T47D (cell line): Measurements from ENCODE around the gene HMGCS1.

Experiments
- DNase-seq, 2 experiments: peaks; one replicate each; pipeline versions ENCODE4 v3.0.0 to v3.0.0-alpha.2; 2011 to 2012; ENCODE audit warnings: low read depth in 1 of 2, low spot score in 1 of 2
- JUND ChIP-seq: IDR thresholded peaks from 2 replicates; pipeline ENCODE4 v1.6.1; 2012; ENCODE audit warnings: low read depth
- in situ Hi-C: cut with HindIII; loops from 2 replicates; pipeline ENCODE4 v1.10.0; 2016; ENCODE audit warnings: low sequenced_read_pairs, low pct_unique_long_range_greater_than_20kb

HMGCS1 gene

DNA sequence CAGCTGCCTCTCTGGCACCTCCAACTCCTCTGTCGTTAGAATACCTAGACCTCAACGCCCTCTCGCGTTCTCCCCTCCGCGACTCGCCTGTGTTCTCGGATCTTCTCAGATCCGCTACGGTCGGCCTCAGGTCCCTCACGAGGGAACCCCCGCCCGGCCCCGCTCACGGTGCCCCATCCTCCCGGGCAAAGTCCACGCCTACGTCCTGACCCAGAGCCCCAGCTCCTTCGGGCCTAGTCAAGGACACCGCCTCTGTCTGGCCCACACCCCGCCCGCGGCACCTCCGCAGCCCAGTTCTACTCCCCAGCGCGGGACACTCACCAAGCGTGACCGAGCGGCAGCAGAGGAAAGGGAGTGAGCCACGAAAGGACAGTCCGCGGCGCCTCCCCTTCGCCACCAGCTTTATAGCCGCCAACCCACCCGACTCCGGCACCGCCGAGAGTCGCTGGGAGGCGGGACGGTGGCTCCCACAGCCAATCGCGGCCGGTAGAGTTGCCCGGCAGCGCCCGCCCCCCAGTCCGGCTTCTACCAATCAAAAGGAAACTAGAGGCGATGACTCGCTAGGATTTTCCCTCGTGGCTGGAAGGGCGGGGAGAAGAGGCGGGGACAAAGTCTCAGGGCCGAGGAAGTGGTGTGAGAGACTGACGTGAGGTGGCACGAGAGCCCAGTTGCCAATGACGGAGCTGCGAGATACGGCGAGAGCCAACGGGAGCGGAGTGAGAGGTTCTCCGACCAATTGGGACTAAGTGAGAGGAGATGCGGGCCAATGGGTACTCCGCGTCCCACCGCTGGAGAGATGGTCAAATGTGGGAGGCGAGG, at the start of gene HMGCS1:
TSS of gene HMGCS1 (minus strand) at position 378 of the 819 bp plus-strand sequence. CDS start 14,447 bp downstream, outside the sequence.
- TF ChIP-seq JUND: no peak
- DNase-seq: peak; percentile 98 to 100
- in situ Hi-C loops: no loop called here

DNA sequence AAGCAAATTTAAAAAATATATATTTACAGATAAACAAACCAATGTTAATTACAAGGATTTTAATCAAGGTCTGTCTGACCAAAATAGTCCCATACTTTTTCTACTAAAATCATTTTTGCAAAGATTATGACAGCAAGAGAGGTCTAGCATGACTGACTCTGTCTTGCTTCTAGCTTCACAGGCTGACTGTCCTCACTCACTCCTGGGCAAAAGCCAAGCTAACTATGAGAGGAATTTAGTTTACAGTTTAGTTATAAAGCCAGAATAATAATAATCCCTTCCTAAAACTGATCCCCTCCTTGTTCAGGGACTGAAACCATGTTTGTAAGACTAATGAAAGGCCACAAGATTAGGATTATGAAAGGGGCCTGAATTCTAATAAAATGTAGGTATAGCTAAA, 45.5 kb upstream of the HMGCS1 start:
- no peak for TF ChIP-seq JUND

DNA sequence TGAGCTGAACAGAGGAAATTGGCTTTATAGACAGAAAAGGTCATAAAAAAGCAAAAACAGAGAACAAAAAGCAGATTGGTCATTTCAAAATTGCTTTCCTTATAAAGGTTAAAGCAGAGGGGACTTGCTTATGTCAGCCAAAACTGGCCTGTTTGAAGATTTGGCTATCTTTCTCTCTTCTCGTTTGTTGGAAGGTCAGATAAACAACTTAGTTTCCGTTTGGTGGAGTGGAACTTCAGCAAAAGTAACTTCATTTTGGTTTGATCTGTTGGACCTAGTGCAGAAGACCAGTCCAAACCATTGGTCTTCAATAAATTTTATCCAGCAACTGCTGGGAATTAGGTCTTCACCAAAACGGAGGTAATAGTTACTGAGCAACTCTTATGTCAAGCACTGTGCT, 45.1 kb upstream of the HMGCS1 start:
- TF ChIP-seq JUND: no peak
- DNase-seq: no peak
- in situ Hi-C loops: no loop called here

More for the DNA sequence above, 45.5 kb upstream of the HMGCS1 start:
- in situ Hi-C loops: no loop called here
- DNase-seq: no peak

DNA sequence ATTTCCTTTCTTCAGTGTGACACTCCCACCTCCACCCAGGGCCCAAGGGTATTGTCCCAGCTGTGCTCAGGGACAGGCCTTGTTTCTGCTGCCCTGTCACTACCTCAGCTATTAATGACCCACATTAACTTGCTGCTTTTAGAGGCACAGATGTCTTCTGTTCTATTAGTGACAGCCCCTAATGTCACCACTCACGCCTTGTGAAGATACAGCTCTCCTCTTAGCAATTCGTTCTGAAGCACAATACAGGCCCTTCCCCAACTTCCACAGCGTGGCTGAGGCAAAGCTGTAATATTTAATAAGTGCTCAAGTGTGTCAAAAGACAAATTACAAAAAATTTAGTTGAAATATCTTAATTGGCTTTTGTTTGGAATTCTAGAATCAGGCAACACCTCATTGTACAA, 44.7 kb upstream of the HMGCS1 start:
- TF ChIP-seq JUND: no peak
- in situ Hi-C loops: no loop called here
- no peak for DNase-seq

DNA sequence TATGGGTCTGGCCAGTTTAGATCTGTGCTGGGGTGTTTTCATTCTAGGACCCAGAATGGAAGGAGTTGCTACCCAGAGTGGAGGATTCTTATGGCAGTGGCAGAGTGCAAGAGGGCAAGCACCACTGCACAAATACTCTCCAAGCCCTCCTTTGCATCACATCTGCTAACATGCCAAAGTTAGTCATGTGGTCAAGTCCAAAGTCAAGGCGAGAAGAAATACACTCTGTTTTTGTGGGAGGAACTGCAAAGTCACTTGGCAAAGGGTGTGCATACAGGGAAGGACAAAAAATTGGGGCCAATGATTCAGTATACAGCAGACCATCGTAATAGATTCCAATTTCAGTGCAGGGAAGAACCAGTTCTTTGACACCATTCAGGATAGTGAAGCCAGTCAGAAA, 43.9 kb upstream of the HMGCS1 start:
- in situ Hi-C loops: no loop called here
- no peak for TF ChIP-seq JUND
- DNase-seq: no peak

DNA sequence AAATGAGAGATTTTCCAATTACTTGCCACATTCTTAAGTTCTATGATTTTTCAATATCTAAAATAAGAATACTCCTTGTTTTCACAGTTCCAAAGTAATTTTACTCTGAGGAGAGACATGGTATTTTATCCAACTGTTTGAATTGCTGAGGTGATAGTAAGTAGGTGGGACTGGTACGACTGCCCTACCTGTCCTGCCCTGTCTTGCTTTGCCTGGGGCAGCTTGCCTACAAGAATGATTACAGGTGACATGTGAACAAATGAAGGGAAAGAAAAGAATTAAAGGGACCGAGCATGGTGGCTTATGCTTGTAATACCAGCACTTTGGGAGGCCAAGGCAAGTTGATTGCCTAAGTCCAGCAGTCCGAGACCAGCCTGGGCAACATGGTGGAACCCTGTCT, 41.6 kb upstream of the HMGCS1 start:
- TF ChIP-seq JUND: no peak
- in situ Hi-C loops: no loop called here
- no peak for DNase-seq

DNA sequence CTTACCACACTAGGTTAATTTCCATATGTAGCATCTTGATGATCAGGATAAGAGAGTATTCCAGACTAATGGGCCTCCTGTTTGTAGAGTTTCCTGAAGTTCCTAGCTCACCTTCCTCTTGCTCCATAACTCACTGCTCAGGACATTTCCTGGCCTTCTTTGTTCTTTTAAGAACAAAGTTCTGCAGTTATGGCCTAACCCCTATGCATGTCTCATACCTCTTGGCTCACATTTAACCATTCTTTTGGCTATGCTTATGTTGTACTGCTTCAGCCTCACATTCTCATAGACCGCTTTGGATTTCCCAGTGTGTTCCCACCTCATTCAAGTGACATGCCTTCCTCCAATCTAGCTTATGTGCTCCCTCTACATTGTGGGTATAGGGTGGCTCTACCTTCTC, 40.5 kb upstream of the HMGCS1 start:
- TF ChIP-seq JUND: no peak
- no peak for DNase-seq
- in situ Hi-C loops: no loop called here

DNA sequence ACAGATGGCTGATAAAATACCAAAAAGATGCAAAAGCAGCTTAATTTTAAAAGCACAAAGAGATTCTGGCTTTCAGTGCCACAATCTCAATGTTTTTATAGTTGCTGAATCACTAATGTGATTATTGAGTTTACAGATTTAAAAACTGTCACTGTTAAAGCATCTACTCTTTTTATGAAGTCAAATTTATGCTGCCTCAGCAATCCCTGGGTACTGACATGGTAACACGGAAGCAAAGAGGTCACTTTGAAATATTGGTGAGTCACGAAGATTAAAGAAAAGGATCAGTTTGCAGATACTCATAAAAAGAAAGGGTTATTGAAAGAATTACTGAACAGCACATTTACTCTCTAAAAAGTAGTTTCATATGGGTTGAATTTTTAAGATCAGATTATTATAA, 39.7 kb upstream of the HMGCS1 start:
- DNase-seq: no peak
- in situ Hi-C loops: no loop called here
- TF ChIP-seq JUND: no peak

DNA sequence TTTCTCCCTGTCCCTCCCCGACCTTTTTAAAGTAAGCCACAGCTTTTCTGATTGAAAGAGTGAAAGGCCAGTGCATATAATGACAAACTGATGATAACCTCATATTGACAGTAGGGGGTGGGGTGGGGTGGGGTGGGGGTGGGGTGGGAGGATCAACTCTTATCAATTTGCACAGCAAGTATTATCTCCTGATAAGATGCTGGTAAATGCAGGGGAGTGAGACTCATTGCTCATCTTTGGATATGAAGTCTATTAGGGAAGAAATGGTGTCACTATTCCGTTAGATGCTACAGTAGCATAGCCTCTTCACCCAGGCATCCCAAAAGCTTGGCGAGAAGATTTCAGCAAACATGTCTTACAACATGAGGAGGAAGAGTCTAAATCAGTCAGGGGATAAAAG, 38.9 kb upstream of the HMGCS1 start:
- TF ChIP-seq JUND: no peak
- no peak for DNase-seq
- in situ Hi-C loops: no loop called here

DNA sequence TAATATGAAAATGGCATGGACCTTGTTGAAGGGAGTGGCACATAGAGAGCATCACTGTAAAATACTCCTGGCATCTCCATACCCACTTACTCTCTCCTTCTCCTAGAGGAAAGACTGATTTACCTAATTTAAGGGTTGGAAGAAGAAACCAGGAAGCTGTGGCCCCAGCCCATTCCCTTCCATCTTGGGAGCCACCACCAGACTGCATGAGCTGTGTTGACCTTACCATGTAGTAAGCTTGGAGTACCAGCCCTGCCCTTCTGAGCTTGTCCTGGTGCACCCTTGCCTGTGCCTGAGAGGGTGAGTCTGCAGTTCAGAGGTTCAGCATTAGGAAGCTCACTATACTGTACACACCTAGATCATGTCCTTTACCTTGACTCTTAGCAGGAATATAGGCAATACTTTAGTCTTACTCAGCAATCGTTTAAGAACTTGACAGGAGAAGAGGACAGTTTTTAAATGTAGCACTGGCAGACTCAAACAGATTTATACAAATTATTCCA, 35.7 kb upstream of the HMGCS1 start:
- no peak for TF ChIP-seq JUND
- in situ Hi-C loops: no loop called here
- DNase-seq: no peak

DNA sequence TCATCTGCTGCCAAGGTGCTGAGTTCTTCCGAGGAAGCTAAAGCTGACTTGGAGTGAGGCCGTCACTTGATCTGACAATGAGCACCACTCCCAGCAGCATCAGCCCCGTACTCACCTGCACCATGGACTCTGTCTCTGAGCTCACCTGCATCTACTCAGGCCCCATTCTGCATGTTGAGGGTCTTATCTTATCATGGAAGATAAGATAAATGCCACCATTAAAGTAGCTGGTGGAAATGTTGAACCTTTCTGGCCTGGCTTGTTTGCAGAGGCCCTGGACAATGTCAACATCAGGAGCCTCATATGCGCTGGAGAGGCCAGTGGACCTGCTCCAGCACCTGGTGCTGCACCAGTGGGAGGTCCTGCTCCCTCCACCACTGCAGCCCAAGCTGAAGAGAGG, 35.0 kb upstream of the HMGCS1 start:
- in situ Hi-C loops: no loop called here

DNA sequence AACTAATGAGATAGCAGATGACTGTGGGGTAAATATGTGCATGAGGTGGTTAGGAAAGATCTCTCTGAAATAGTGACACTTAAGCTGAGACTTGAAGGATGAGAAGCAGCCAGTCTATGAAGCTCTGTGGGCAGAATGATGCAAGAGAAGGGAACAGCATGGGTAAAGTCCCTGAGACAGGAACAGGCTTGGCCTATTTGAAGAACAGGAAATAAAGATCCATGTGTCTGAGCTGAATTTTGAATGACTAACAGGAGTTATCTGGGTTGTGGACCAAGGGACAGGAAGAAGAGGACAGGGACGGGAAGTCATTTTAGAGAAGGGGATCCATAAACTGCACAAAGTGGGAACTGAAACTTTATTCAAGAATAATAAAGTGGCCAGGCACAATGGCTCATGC, 25.6 kb upstream of the HMGCS1 start:
- in situ Hi-C loops: no loop called here
- no peak for TF ChIP-seq JUND
- no peak for DNase-seq

More for the DNA sequence above, 35.0 kb upstream of the HMGCS1 start:
- no peak for TF ChIP-seq JUND
- DNase-seq: no peak

DNA sequence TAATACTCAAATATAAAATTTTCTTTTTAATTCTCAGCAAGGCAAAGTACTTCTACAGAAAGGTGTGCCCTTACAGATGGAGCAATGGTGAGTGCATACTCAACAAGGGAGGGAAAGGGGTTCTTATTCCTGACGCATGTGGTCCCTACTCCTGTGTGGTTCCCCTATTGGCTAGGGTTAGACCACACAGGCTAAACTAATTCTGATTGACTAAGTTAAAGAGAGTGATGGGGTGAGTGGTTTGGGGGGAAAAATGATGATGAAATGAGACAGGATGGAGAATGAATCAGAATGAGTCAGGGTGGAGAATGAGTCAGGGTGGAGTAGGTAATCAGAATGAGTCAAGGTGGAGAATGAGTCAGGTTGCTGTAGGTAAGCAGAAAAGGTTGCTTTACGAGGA, 22.9 kb upstream of the HMGCS1 start:
- in situ Hi-C loops: no loop called here
- DNase-seq: no peak
- no peak for TF ChIP-seq JUND

DNA sequence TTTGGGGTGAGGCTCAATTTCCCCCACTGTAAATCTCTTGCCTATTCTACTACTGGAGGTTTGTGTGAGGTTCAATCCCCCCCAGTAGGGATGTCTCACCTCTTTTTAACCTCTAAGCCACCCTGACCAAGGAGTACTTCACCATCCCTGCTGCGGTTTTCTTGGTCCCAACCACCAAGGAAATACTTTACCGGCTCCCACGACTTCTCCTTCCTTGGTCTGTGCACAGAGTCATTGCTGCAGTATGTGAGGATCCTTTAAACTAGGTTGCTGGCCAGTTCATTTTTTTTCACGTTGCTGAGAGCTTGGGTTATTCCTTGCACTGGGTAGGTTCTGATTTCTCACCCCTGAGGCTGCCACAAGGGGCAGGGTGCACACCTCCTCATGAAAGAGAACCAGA, 22.5 kb upstream of the HMGCS1 start:
- in situ Hi-C loops: no loop called here
- TF ChIP-seq JUND: no peak
- DNase-seq: no peak
